Breast epithelium (tissue), 4 donors: Measurements from ENCODE around the gene MAB21L2. TPM values are rescaled to one million over a fixed set of nuclear protein-coding genes. Genes with fewer than 3 reads are reported as not detected.
A peak's percentile ranks its signal among the peaks of the same experiment; 100 is the strongest.

Experiments used
- DNase-seq, 2 donors: peaks; one replicate each; pipeline ENCODE4 v3.0.0-alpha.2; 2019; ENCODE audit warnings: low spot score in 2 of 2
- H3K27ac ChIP-seq, 2 donors: fragments of 200-600 bp; sonication (generic) in 1 of 2; one replicate each; pipeline ENCODE4 v1.5.1; 2016 to 2019; ENCODE audit warnings: mild to moderate bottlenecking in 1 of 2
- H3K27me3 ChIP-seq, 2 donors: fragments of 200-600 bp; sonication (generic) in 1 of 2; one replicate each; pipeline versions ENCODE4 v1.5.1 to v1.6.0; 2017 to 2019; ENCODE audit warnings: control low read depth in 1 of 2, mild to moderate bottlenecking in 1 of 2
- H3K36me3 ChIP-seq: fragments of 200-600 bp; one replicate; pipeline ENCODE4 v1.5.1; 2019
- H3K4me1 ChIP-seq, 2 donors: fragments of 200-600 bp; sonication (generic); one replicate each; pipeline ENCODE4 v1.5.1; 2016 to 2019; ENCODE audit warnings: control low read depth in 1 of 2
- H3K4me3 ChIP-seq, 3 donors: fragments of 200-600 bp; sonication (generic); 1 replicate in 2 of 3; 2 replicates in 1 of 3; pipeline ENCODE4 v1.5.1; 2016 to 2019; ENCODE audit warnings: mild to moderate bottlenecking in 3 of 3, moderate library complexity in 2 of 3
- H3K9me3 ChIP-seq, 2 donors: fragments of 200-600 bp; sonication (generic) in 1 of 2; one replicate each; pipeline ENCODE4 v1.5.1; 2016 to 2019; ENCODE audit warnings: control low read depth in 1 of 2
- POLR2A ChIP-seq: fragments of 450-650 bp; IDR thresholded peaks from one replicate; pipeline ENCODE4 v1.6.1; 2016; ENCODE audit warnings: antibody characterized with exemption, mild to moderate bottlenecking, moderate library complexity
- POLR2AphosphoS5 ChIP-seq, 3 donors: sonication (generic); formaldehyde crosslinking; IDR thresholded peaks; one replicate each; pipeline ENCODE4 v1.6.1; 2017; ENCODE audit warnings: antibody characterized with exemption in 3 of 3
- intact Hi-C: fragments of 100-400 bp; cut with DNase I; formaldehyde crosslinking; loops from one replicate; pipeline ENCODE4 v1.15.1; 2023; ENCODE audit warnings: low total_unique reads
- total RNA-seq, 3 donors: library from RNA; depleted of rRNA; stranded (reverse); fragments of >200 nt; gene quantifications; one replicate each; pipeline ENCODE4 v1.1.0, GENCODE V29; 2016
- TF ChIP-seq, protein P1 (sequence below), 3 donors: fragments of 450-650 bp; IDR thresholded peaks; one replicate each; pipeline ENCODE4 v1.5.1; 2016 to 2017; ENCODE audit warnings: antibody characterized with exemption in 3 of 3, mild to moderate bottlenecking in 3 of 3, moderate library complexity in 3 of 3

The MAB21L2 gene
- total RNA-seq, 3 donors from 2014 or later, result 0.15 TPM; not detected in 2

DNA sequence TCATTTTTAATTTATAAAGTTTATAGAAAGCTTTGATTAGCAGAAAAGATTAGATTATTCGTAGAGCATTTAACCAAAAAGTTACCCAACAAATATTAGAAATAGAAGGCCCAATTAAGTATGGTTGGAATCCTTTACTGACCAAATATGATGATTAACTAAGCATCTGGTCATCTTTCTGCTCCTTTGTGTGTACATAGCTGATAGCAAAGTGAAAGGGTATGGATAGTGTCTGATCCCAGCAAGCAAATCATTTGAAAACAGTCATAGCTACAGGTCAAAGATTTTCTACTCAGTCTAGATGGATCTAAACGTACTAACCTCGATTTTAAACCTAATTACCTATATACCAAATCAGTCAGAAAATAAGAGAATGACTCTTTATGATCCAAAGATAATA is 7.3 kb upstream of the MAB21L2 start:
- intact Hi-C loops, result no loop called here
- no peaks in the 10 kb centered on the region for H3K36me3 ChIP-seq
- H3K9me3 ChIP-seq, result peaks cover 0 to 2% of the 10 kb centered on the region in 2 donors
- TF ChIP-seq, protein P1, sequence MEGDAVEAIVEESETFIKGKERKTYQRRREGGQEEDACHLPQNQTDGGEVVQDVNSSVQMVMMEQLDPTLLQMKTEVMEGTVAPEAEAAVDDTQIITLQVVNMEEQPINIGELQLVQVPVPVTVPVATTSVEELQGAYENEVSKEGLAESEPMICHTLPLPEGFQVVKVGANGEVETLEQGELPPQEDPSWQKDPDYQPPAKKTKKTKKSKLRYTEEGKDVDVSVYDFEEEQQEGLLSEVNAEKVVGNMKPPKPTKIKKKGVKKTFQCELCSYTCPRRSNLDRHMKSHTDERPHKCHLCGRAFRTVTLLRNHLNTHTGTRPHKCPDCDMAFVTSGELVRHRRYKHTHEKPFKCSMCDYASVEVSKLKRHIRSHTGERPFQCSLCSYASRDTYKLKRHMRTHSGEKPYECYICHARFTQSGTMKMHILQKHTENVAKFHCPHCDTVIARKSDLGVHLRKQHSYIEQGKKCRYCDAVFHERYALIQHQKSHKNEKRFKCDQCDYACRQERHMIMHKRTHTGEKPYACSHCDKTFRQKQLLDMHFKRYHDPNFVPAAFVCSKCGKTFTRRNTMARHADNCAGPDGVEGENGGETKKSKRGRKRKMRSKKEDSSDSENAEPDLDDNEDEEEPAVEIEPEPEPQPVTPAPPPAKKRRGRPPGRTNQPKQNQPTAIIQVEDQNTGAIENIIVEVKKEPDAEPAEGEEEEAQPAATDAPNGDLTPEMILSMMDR (IDR thresholded peaks at IDR 0.05), result no peak
- TF ChIP-seq POLR2AphosphoS5 (IDR thresholded peaks at IDR 0.05) (no peak), POLR2A (no peak)
- no peak for DNase-seq
- no peak overlapping the region for H3K27ac ChIP-seq
- no peaks in the 10 kb centered on the region for H3K4me1 ChIP-seq
- H3K4me3 ChIP-seq, result no peak overlapping the region
- no peaks in the 10 kb centered on the region for H3K27me3 ChIP-seq

DNA sequence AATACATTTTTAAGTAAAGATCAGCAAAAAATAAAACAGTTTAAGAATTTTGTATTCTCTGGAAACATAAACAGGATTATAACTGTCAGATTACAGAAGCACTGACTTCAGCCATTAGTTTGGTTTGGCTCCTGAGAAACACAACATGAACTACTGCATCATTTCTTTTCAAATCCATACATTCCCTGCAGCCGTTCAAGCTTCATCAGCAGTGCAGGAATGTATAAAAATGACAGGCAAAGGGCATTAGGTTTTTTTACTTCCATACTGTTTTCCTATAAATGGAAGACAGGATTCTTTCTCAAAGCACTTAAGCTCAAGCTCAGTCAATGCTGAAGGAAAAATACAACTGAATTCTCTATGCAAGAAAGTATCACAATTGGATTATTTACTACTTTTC is 4.2 kb upstream of the MAB21L2 start:
- intact Hi-C loops, result no loop called here
- Histone ChIP-seq H3K36me3 (no peaks in the 10 kb centered on the region), H3K9me3 (peaks cover 0 to 8% of the 10 kb centered on the region in 2 donors), H3K27me3 (no peaks in the 10 kb centered on the region), H3K4me1 (no peaks in the 10 kb centered on the region), H3K4me3 (no peak overlapping the region), H3K27ac (no peak overlapping the region)
- no peak for DNase-seq
- TF ChIP-seq POLR2AphosphoS5 (IDR thresholded peaks at IDR 0.05) (no peak), POLR2A (no peak)
- TF ChIP-seq, protein P1 (IDR thresholded peaks at IDR 0.05), result no peak

DNA sequence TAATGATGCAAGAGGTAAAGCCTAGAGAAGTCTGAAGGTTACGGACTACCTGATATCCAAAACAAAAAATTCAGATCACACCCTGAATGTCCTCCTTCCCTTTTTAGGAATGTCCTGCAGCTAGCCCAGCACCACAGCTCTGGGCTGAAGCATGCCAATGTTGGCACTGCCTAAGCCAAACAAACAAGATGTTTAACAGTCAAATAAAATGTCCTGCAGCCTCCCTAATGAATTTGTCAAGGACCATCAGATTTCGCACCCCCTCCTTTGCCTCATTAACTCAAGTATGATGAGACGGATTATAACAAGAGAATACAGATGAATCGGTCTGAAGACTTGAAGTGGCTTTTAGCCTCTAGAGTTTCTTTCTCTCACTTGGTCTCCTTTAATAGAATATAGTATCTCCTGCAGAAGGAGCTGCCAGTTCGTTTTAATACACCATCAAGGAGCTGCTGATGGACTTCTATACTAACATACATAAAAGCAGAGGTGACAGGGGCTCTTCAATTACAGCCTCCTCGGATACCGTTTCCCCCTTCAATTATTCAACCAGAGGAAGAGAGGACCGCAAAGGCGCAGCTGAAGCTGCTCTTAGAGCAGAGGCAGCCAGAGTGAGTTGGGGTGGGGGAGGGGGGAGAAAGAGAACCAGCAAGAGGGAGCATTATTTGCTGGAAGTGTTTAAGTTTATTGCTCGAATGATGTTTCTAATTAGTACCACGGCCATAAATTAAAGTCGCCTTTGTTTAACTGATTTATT is 3.0 kb upstream of the MAB21L2 start:
- no peak overlapping the region for H3K27ac ChIP-seq
- no peak for TF ChIP-seq POLR2AphosphoS5 (IDR thresholded peaks at IDR 0.05)

DNA sequence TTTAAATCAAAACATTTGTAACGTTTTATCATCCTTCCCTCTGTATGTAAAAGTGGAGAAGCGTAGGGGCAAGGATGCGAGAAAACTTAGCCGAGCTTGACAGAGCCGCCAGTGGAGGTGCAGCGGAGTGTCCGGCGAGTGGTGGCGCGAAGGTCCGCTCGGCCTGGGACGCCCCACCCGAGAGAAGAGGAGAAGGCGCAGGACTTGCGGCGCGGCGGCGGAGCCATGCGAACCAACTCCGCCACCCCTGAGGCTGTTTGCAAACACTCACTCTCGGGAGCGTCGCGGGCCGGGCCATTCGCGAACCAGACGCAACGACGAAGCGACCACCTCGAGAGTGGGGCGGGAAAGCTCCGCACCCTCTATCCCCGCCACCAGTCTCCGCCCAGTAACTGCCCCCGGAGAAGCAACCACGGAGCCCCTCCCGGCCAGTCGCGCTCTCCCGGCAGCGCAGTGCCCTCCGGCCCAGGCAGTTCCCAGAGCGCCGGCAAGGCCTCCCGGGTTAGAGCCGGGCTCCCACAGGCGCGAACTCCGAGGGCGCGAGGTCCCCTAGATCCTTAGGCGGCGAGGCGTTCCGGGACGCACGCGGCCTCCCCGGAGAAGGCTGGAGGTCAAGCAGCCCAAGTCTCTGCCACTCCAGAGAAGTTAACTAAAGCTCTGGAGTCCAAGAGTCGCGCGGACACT is 2.3 kb upstream of the MAB21L2 start:
- H3K27me3 ChIP-seq, result no peaks in the 10 kb centered on the region
- H3K4me1 ChIP-seq, result no peaks in the 10 kb centered on the region
- H3K36me3 ChIP-seq, result no peaks in the 10 kb centered on the region
- H3K27ac ChIP-seq, result no peak overlapping the region
- peaks cover 0 to 8% of the 10 kb centered on the region in 2 donors for H3K9me3 ChIP-seq
- TF ChIP-seq POLR2AphosphoS5 (IDR thresholded peaks at IDR 0.05) (no peak), POLR2A (no peak)
- TF ChIP-seq, protein P1 (IDR thresholded peaks at IDR 0.05), result no peak
- intact Hi-C loops, result no loop called here
- no peak for DNase-seq
- H3K4me3 ChIP-seq, result peak overlapping the region; percentile 7 to 49 (median 18)

More for the DNA sequence above, 3.0 kb upstream of the MAB21L2 start:
- DNase-seq, result no peak
- Histone ChIP-seq H3K4me3 (peak overlapping the region in 1 of 3 donors; percentile 49), H3K4me1 (no peaks in the 10 kb centered on the region), H3K27me3 (no peaks in the 10 kb centered on the region), H3K9me3 (peaks cover 0 to 8% of the 10 kb centered on the region in 2 donors), H3K36me3 (no peaks in the 10 kb centered on the region)
- intact Hi-C loops, result no loop called here

DNA sequence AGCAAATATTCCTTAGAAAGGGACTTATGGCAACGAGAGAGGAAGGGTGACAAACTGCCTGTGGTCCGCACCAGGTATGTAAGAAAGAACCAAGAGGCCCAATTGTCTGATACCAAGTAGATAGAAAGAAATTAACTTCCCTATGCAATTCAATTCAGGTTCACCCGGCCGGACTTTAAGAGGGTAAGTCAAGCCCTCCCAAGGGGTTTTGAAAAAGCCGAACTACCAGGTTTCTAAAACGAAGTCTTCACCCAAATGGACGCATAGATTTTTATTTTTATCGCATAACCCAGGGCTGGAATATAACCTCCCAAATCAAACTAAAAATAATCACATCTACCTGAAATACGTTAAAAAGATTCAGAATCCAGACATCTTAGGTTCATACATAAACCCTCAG is 1.6 kb upstream of the MAB21L2 start:
- Histone ChIP-seq H3K4me3 (no peak overlapping the region), H3K27ac (no peak overlapping the region)

More for the DNA sequence above, 1.6 kb upstream of the MAB21L2 start:
- H3K36me3 ChIP-seq, result no peaks in the 10 kb centered on the region
- no peaks in the 10 kb centered on the region for H3K27me3 ChIP-seq
- intact Hi-C loops, result no loop called here
- peaks cover 0 to 8% of the 10 kb centered on the region in 2 donors for H3K9me3 ChIP-seq
- TF ChIP-seq POLR2AphosphoS5 (IDR thresholded peaks at IDR 0.05) (no peak), POLR2A (no peak)
- TF ChIP-seq, protein P1 (IDR thresholded peaks at IDR 0.05), result no peak
- no peak for DNase-seq
- no peaks in the 10 kb centered on the region for H3K4me1 ChIP-seq
